Endothelial cell (in vitro differentiated cells): ENCODE data around the gene HYAL3. TPM values are rescaled to one million over a fixed set of nuclear protein-coding genes. Genes with fewer than 3 reads are reported as not detected.
A peak's percentile ranks its signal among the peaks of the same experiment; 100 is the strongest.

Experiments used
- DNase-seq: peaks from one replicate; pipeline ENCODE4 v3.0.0; 2021; ENCODE audit warnings: low spot score
- H3K27ac Mint-ChIP-seq: one replicate; pipeline ENCODE4 v1.8.0; 2021; ENCODE audit warnings: mixed read lengths, inconsistent platforms; ENCODE audit not compliant: unreplicated experiment
- H3K27me3 Mint-ChIP-seq: one replicate; pipeline ENCODE4 v1.8.0; 2021; ENCODE audit warnings: mild to moderate bottlenecking, moderate library complexity, mixed read lengths, inconsistent platforms; ENCODE audit not compliant: unreplicated experiment
- H3K36me3 Mint-ChIP-seq: one replicate; pipeline ENCODE4 v1.8.0; 2021; ENCODE audit warnings: mild to moderate bottlenecking, low read depth, mixed read lengths, inconsistent platforms; ENCODE audit not compliant: unreplicated experiment
- H3K4me1 Mint-ChIP-seq: one replicate; pipeline ENCODE4 v1.8.0; 2021; ENCODE audit warnings: mild to moderate bottlenecking, mixed read lengths, inconsistent platforms; ENCODE audit not compliant: unreplicated experiment
- H3K4me3 Mint-ChIP-seq: one replicate; pipeline ENCODE4 v1.8.0; 2021; ENCODE audit warnings: mild to moderate bottlenecking, mixed read lengths, inconsistent platforms; ENCODE audit not compliant: unreplicated experiment
- H3K9me3 Mint-ChIP-seq: one replicate; pipeline ENCODE4 v1.8.0; 2021; ENCODE audit warnings: mixed read lengths, inconsistent platforms; ENCODE audit not compliant: unreplicated experiment
- CTCF ChIP-seq: fragments of 200-600 bp; sonication (generic); IDR thresholded peaks from one replicate; pipeline ENCODE4 v1.5.0; 2021; ENCODE audit warnings: antibody characterized with exemption; ENCODE audit not compliant: unreplicated experiment
- total RNA-seq: library from RNA; stranded (reverse); fragmentation: NEBNext Ultra II Directional; extraction: Animal tissue kit (Norgen Biotek cat#: 25700); gene quantifications from one replicate; pipeline ENCODE4 v1.2.1, GENCODE V29; 2021; ENCODE audit not compliant: unreplicated experiment

Gene HYAL3
- total RNA-seq, 1 donor from 2014 or later = 12.7 TPM

- Mint-ChIP-seq H3K36me3 (peaks cover 10% of the 10 kb centered on the region), H3K27ac (no peak overlapping the region), H3K27me3 (peaks cover 27% of the 10 kb centered on the region), H3K4me3 (peak overlapping the region; percentile 76), H3K4me1 (peaks cover 26% of the 10 kb centered on the region), H3K9me3 (no peaks in the 10 kb centered on the region)
- TF ChIP-seq CTCF = no peak
- no peak for DNase-seq
Observed at GRCh38 chr3:50340147-50340447, 40.9 kb upstream of the HYAL3 start.

GRCh38 chr3:50339485-50340146 is 40.4 kb upstream of the HYAL3 start:
- peaks cover 31% of the 10 kb centered on the region for H3K27me3 Mint-ChIP-seq
- no peak overlapping the region for H3K27ac Mint-ChIP-seq
- H3K9me3 Mint-ChIP-seq = no peaks in the 10 kb centered on the region
- H3K4me1 Mint-ChIP-seq = peaks cover 27% of the 10 kb centered on the region
- DNase-seq = no peak
- no peak for TF ChIP-seq CTCF
- peaks cover 10% of the 10 kb centered on the region for H3K36me3 Mint-ChIP-seq
- peak overlapping the region; percentile 76 for H3K4me3 Mint-ChIP-seq

- no peak for DNase-seq
- H3K27ac Mint-ChIP-seq = peak overlapping the region; percentile 13
- no peaks in the 10 kb centered on the region for H3K9me3 Mint-ChIP-seq
- H3K4me3 Mint-ChIP-seq = peak overlapping the region; percentile 79
- TF ChIP-seq CTCF = no peak
- peaks cover 31% of the 10 kb centered on the region for H3K27me3 Mint-ChIP-seq
- H3K36me3 Mint-ChIP-seq = peaks cover 10% of the 10 kb centered on the region
- peaks cover 34% of the 10 kb centered on the region for H3K4me1 Mint-ChIP-seq
Observed at GRCh38 chr3:50338965-50339364, 39.8 kb upstream of the HYAL3 start.

GRCh38 chr3:50337175-50337861 is 38.1 kb upstream of the HYAL3 start:
- peak; percentile 98 for DNase-seq
- peak overlapping the region; percentile 92 for H3K27ac Mint-ChIP-seq
- no peaks in the 10 kb centered on the region for H3K9me3 Mint-ChIP-seq
- no peak for TF ChIP-seq CTCF
- peaks cover 28% of the 10 kb centered on the region for H3K27me3 Mint-ChIP-seq
- peaks cover 10% of the 10 kb centered on the region for H3K36me3 Mint-ChIP-seq
- H3K4me1 Mint-ChIP-seq = peaks cover 40% of the 10 kb centered on the region
- H3K4me3 Mint-ChIP-seq = peak overlapping the region; percentile 96

GRCh38 chr3:50336452-50337174 is 37.4 kb upstream of the HYAL3 start:
- Mint-ChIP-seq H3K9me3 (no peaks in the 10 kb centered on the region), H3K27ac (peak overlapping the region; percentile 84), H3K27me3 (peaks cover 22% of the 10 kb centered on the region), H3K4me3 (peak overlapping the region; percentile 96), H3K4me1 (peaks cover 40% of the 10 kb centered on the region), H3K36me3 (peaks cover 15% of the 10 kb centered on the region)
- TF ChIP-seq CTCF = no peak
- DNase-seq = no peak
